IPS-15b (cell line): ENCODE data around the gene XRRA1.
"Not testable (repeated sequence)": the region's sequence is repeated elsewhere in the genome, so short reads cannot be mapped to it uniquely, and the experiment has no call there.

Experiments
- H3K27me3 ChIP-seq: one replicate; pipeline ENCODE4 v1.6.1; 2013; ENCODE audit warnings: low read length; ENCODE audit not compliant: control insufficient read depth, insufficient read depth
- H3K36me3 ChIP-seq: one replicate; pipeline ENCODE4 v1.6.1; 2013; ENCODE audit warnings: low read length; ENCODE audit not compliant: control insufficient read depth, insufficient read depth
- H3K4me1 ChIP-seq: one replicate; pipeline ENCODE4 v1.6.1; 2013; ENCODE audit warnings: mild to moderate bottlenecking, low read length; ENCODE audit not compliant: control insufficient read depth, insufficient read depth
- H3K4me3 ChIP-seq: one replicate; pipeline ENCODE4 v1.5.1; 2013; ENCODE audit warnings: low read depth, low read length
- H3K9ac ChIP-seq: one replicate; pipeline ENCODE4 v1.6.1; 2013; ENCODE audit warnings: low read depth, mild to moderate bottlenecking, low read length
- H3K9me3 ChIP-seq: one replicate; pipeline ENCODE4 v1.6.1; 2013; ENCODE audit warnings: mild to moderate bottlenecking, low read length; ENCODE audit not compliant: control insufficient read depth, insufficient read depth

Gene XRRA1

GRCh38 chr11:74844072-74844471 lies 104.8 kb downstream of the XRRA1 start:
- no peak overlapping the region for H3K9ac ChIP-seq
- H3K27me3 ChIP-seq: no peaks in the 10 kb centered on the region
- peaks cover 2% of the 10 kb centered on the region for H3K4me1 ChIP-seq
- no peaks in the 10 kb centered on the region for H3K9me3 ChIP-seq
- H3K4me3 ChIP-seq: no peak overlapping the region
- H3K36me3 ChIP-seq: no peaks in the 10 kb centered on the region

GRCh38 chr11:74842967-74843366 lies 105.9 kb downstream of the XRRA1 start:
- H3K9me3 ChIP-seq: no peaks in the 10 kb centered on the region
- H3K4me3 ChIP-seq: no peak overlapping the region
- no peaks in the 10 kb centered on the region for H3K4me1 ChIP-seq
- no peak overlapping the region for H3K9ac ChIP-seq
- H3K36me3 ChIP-seq: no peaks in the 10 kb centered on the region
- no peaks in the 10 kb centered on the region for H3K27me3 ChIP-seq

- Histone ChIP-seq H3K27me3 (no peaks in the 10 kb centered on the region), H3K4me1 (no peaks in the 10 kb centered on the region), H3K9ac (no peak overlapping the region), H3K36me3 (peaks cover 5% of the 10 kb centered on the region), H3K9me3 (no peaks in the 10 kb centered on the region), H3K4me3 (no peak overlapping the region)
These were observed 108.4 kb downstream of the XRRA1 start for GRCh38 chr11:74840486-74840885.

GRCh38 chr11:74839971-74840370 lies 108.9 kb downstream of the XRRA1 start:
- H3K4me3 ChIP-seq: no peak overlapping the region
- H3K9ac ChIP-seq: no peak overlapping the region
- H3K36me3 ChIP-seq: peaks cover 8% of the 10 kb centered on the region
- no peaks in the 10 kb centered on the region for H3K9me3 ChIP-seq
- no peaks in the 10 kb centered on the region for H3K27me3 ChIP-seq
- no peaks in the 10 kb centered on the region for H3K4me1 ChIP-seq

GRCh38 chr11:74839446-74839845 lies 109.4 kb downstream of the XRRA1 start:
- Histone ChIP-seq H3K4me3 (no peak overlapping the region), H3K4me1 (no peaks in the 10 kb centered on the region), H3K9ac (no peak overlapping the region), H3K27me3 (no peaks in the 10 kb centered on the region), H3K36me3 (peaks cover 8% of the 10 kb centered on the region), H3K9me3 (no peaks in the 10 kb centered on the region)

- Histone ChIP-seq H3K4me1 (no peaks in the 10 kb centered on the region), H3K36me3 (peaks cover 8% of the 10 kb centered on the region), H3K9me3 (no peaks in the 10 kb centered on the region), H3K9ac (no peak overlapping the region), H3K4me3 (no peak overlapping the region), H3K27me3 (no peaks in the 10 kb centered on the region)
These were observed 110.7 kb downstream of the XRRA1 start for GRCh38 chr11:74838188-74838587.

- Histone ChIP-seq H3K9me3 (no peaks in the 10 kb centered on the region), H3K36me3 (peaks cover 8% of the 10 kb centered on the region), H3K4me1 (no peaks in the 10 kb centered on the region), H3K9ac (no peak overlapping the region), H3K4me3 (no peak overlapping the region), H3K27me3 (no peaks in the 10 kb centered on the region)
These were observed 111.7 kb downstream of the XRRA1 start for GRCh38 chr11:74837191-74837590.

GRCh38 chr11:74826901-74827300 lies 122.0 kb downstream of the XRRA1 start:
- H3K9me3 ChIP-seq: peaks cover 16% of the 10 kb centered on the region
- no peak overlapping the region for H3K4me3 ChIP-seq
- no peaks in the 10 kb centered on the region for H3K4me1 ChIP-seq
- no peaks in the 10 kb centered on the region for H3K27me3 ChIP-seq
- H3K36me3 ChIP-seq: peaks cover 5% of the 10 kb centered on the region
- no peak overlapping the region for H3K9ac ChIP-seq

- not testable (repeated sequence) for H3K9ac ChIP-seq, H3K4me1 ChIP-seq, H3K27me3 ChIP-seq, H3K36me3 ChIP-seq, H3K4me3 ChIP-seq
- peaks cover 16% of the 10 kb centered on the region for H3K9me3 ChIP-seq
These were observed 123.3 kb downstream of the XRRA1 start for GRCh38 chr11:74825596-74825995.

GRCh38 chr11:74824285-74824982 lies 124.5 kb downstream of the XRRA1 start:
- H3K27me3 ChIP-seq: no peaks in the 10 kb centered on the region
- H3K36me3 ChIP-seq: peaks cover 8% of the 10 kb centered on the region
- H3K9me3 ChIP-seq: peaks cover 16% of the 10 kb centered on the region
- no peaks in the 10 kb centered on the region for H3K4me1 ChIP-seq
- H3K4me3 ChIP-seq: no peak overlapping the region
- no peak overlapping the region for H3K9ac ChIP-seq

- Histone ChIP-seq H3K4me1 (no peaks in the 10 kb centered on the region), H3K9ac (no peak overlapping the region), H3K36me3 (peaks cover 7% of the 10 kb centered on the region), H3K9me3 (peaks cover 16% of the 10 kb centered on the region), H3K27me3 (no peaks in the 10 kb centered on the region), H3K4me3 (no peak overlapping the region)
These were observed 126.7 kb downstream of the XRRA1 start for GRCh38 chr11:74822170-74822569.

- H3K36me3 ChIP-seq: peaks cover 4% of the 10 kb centered on the region
- H3K4me1 ChIP-seq: no peaks in the 10 kb centered on the region
- no peak overlapping the region for H3K9ac ChIP-seq
- H3K4me3 ChIP-seq: no peak overlapping the region
- peaks cover 9% of the 10 kb centered on the region for H3K9me3 ChIP-seq
- H3K27me3 ChIP-seq: no peaks in the 10 kb centered on the region
These were observed 128.1 kb downstream of the XRRA1 start for GRCh38 chr11:74820763-74821162.
